Subcutaneous adipose tissue (tissue), 4 donors: ENCODE results near the gene MRPS15. TPM values are rescaled to one million over a fixed set of nuclear protein-coding genes. Genes with fewer than 3 reads are reported as not detected.

ENCODE experiments used
- CTCF ChIP-seq: fragments of 450-650 bp; IDR thresholded peaks from one replicate; pipeline ENCODE4 v1.5.1; 2016; ENCODE audit warnings: low read depth, mild to moderate bottlenecking, control low read depth, antibody characterized with exemption, moderate library complexity
- total RNA-seq, 4 donors: library from RNA; depleted of rRNA; stranded (reverse); fragments of >200 nt; gene quantifications; one replicate each; pipeline ENCODE4 v1.1.0, GENCODE V29; 2016

The MRPS15 gene
- total RNA-seq, 4 donors from 2014 or later, result 64.1 to 91.0 (median 85.1) TPM

- TF ChIP-seq CTCF, result no peak
Measured at GRCh38 chr1:36503733-36504132, 39.5 kb upstream of the MRPS15 start.

GRCh38 chr1:36503159-36503558, 39.0 kb upstream of the MRPS15 start:
- TF ChIP-seq CTCF, result no peak

GRCh38 chr1:36502616-36503015, 38.4 kb upstream of the MRPS15 start:
- no peak for TF ChIP-seq CTCF

GRCh38 chr1:36497207-36497606, 33.0 kb upstream of the MRPS15 start:
- TF ChIP-seq CTCF, result no peak

- no peak for TF ChIP-seq CTCF
Measured at GRCh38 chr1:36494971-36495370, 30.8 kb upstream of the MRPS15 start.

GRCh38 chr1:36493524-36493923, 29.3 kb upstream of the MRPS15 start:
- no peak for TF ChIP-seq CTCF

- TF ChIP-seq CTCF, result no peak
Measured at GRCh38 chr1:36492491-36492890, 28.3 kb upstream of the MRPS15 start.
